K562 (cell line): ENCODE measurements around the gene SDF4. TPM values are rescaled to one million over a fixed set of nuclear protein-coding genes. Genes with fewer than 3 reads are reported as not detected.

ENCODE experiments used
- ATAC-seq: fragments of 200-7000 bp; cut with Tn5 transposase; 3 replicates; pipeline ENCODE4 v1.9.1; 2020; ENCODE audit warnings: moderate library complexity
- BruUV-seq: library from RNA; stranded (reverse); fragments of 400-500 nt; replicated peaks from 2 replicates; lab custom pipeline; 2021; lab: Mats Ljungman, UMichigan
- CTCF ChIA-PET: fragments of 300-600 bp; formaldehyde crosslinking; extraction: SDS; loops from one replicate; lab custom pipeline; 2021; ENCODE audit warnings: low intra/inter-chr PET ratio; lab: Yijun Ruan, JAX
- POLR2A ChIA-PET: fragments of 300-600, 350-650 bp; sonication (Branson Sonifier 250); formaldehyde crosslinking; extraction: SDS; loops from one replicate; lab custom pipeline; 2021; ENCODE audit warnings: antibody characterized with exemption, inconsistent platforms; lab: Yijun Ruan, JAX
- DNase-seq, 4 experiments: peaks; one replicate each; pipeline versions ENCODE4 v3.0.0 to v3.0.0-alpha.2; 2011 to 2018; ENCODE audit warnings: low spot score in 3 of 4, mixed read lengths in 3 of 4; ENCODE audit errors: extremely low read depth in 1 of 4
- FAIRE-seq: peaks from 2 replicates; lab custom pipeline; 2011; peaks lifted over from hg19 to GRCh38; lab: Jason Lieb, UNC
- H2AFZ ChIP-seq: 2 replicates; pipeline ENCODE4 v1.6.0; 2011; ENCODE audit warnings: low read depth, low read length, control low read depth, inconsistent platforms
- H3K27ac ChIP-seq: fragments of 200-600 bp; 3 replicates; pipeline ENCODE4 v1.8.0; 2011; ENCODE audit warnings: low read depth, mild to moderate bottlenecking, control low read depth, inconsistent platforms, low read length, moderate library complexity, mixed read lengths; ENCODE audit errors: extremely low read depth
- H3K27me3 ChIP-seq, 2 experiments: fragments of 300-600 bp in 1 of 2; 2 replicates in 1 of 2; 3 replicates in 1 of 2; pipeline versions ENCODE4 v1.6.0 to v1.8.0; 2011; ENCODE audit warnings: inconsistent platforms in 2 of 2, low read length in 2 of 2, mild to moderate bottlenecking in 1 of 2, mixed read lengths in 1 of 2, moderate library complexity in 1 of 2; ENCODE audit not compliant: control insufficient read depth in 2 of 2, insufficient read depth in 2 of 2
- H3K36me3 ChIP-seq: fragments of 300-600 bp; 3 replicates; pipeline ENCODE4 v1.8.0; 2011; ENCODE audit warnings: mild to moderate bottlenecking, low read length, inconsistent platforms; ENCODE audit not compliant: control insufficient read depth, insufficient read depth
- H3K4me1 ChIP-seq, 2 experiments: fragments of 200-600 bp in 1 of 2; replicated peaks in 1 of 2; 2 replicates in 1 of 2; 3 replicates in 1 of 2; pipeline versions ENCODE4 v1.5.1 to v1.8.0; 2011; ENCODE audit warnings: inconsistent platforms in 2 of 2, low read length in 2 of 2, mild to moderate bottlenecking in 1 of 2, mixed read lengths in 1 of 2, moderate library complexity in 1 of 2; ENCODE audit not compliant: control insufficient read depth in 2 of 2, insufficient read depth in 2 of 2
- H3K4me2 ChIP-seq: 2 replicates; pipeline ENCODE4 v1.6.1; 2011; ENCODE audit warnings: low read length, control low read depth, inconsistent platforms, mixed read lengths; ENCODE audit not compliant: insufficient read depth
- H3K4me3 ChIP-seq: fragments of 200-600 bp; sonication (generic), shearing (Covaris generic); 2 replicates; pipeline ENCODE4 v1.5.1; 2016; ENCODE audit warnings: control low read depth, inconsistent platforms
- H3K79me2 ChIP-seq: fragments of 200-600 bp; 3 replicates; pipeline ENCODE4 v1.8.0; 2011; ENCODE audit warnings: low read length, inconsistent platforms; ENCODE audit not compliant: control insufficient read depth, insufficient read depth
- H3K9ac ChIP-seq, 2 experiments: 2 replicates each; pipeline versions ENCODE4 v1.6.0 to v1.6.1; 2011; ENCODE audit warnings: low read depth in 2 of 2, low read length in 2 of 2, control low read depth in 1 of 2, inconsistent platforms in 1 of 2, mild to moderate bottlenecking in 1 of 2, mixed read lengths in 1 of 2; ENCODE audit not compliant: insufficient read depth in 1 of 2
- H3K9me1 ChIP-seq: one replicate; pipeline ENCODE4 v1.6.0; 2011; ENCODE audit warnings: inconsistent platforms, mild to moderate bottlenecking, low read length, moderate library complexity; ENCODE audit not compliant: control insufficient read depth, insufficient read depth
- H3K9me3 ChIP-seq: replicated peaks from 2 replicates; pipeline ENCODE4 v1.5.1; 2011; ENCODE audit warnings: low read depth, low read length, inconsistent platforms; ENCODE audit not compliant: control insufficient read depth, insufficient read depth
- H4K20me1 ChIP-seq: replicated peaks from 2 replicates; pipeline ENCODE4 v1.6.1; 2011; ENCODE audit warnings: low read length, inconsistent platforms, mixed read lengths; ENCODE audit not compliant: control insufficient read depth, insufficient read depth
- CBFB ChIP-seq: sonication (generic); formaldehyde crosslinking; IDR thresholded peaks from 2 replicates; pipeline ENCODE4 v1.4.0; 2020; ENCODE audit warnings: mild to moderate bottlenecking, missing genetic modification reagents
- CTBP1 ChIP-seq: fragments of 450-650 bp; IDR thresholded peaks from 2 replicates; pipeline ENCODE4 v1.6.1; 2016; ENCODE audit warnings: borderline replicate concordance
- CXXC5 ChIP-seq: fragments of 250-450 bp; sonication (Bioruptor Pico); IDR thresholded peaks from 2 replicates; pipeline ENCODE4 v1.8.0; 2022; ENCODE audit warnings: inconsistent platforms, mild to moderate bottlenecking, moderate library complexity
- ESRRA ChIP-seq: fragments of 450-650 bp; IDR thresholded peaks from 2 replicates; pipeline ENCODE4 v1.6.1; 2014; ENCODE audit warnings: low read depth, mild to moderate bottlenecking, moderate library complexity, borderline replicate concordance
- FOXM1 ChIP-seq, 2 experiments: fragments of 450-650 bp in 1 of 2; sonication (generic) in 1 of 2; formaldehyde crosslinking in 1 of 2; IDR thresholded peaks; 2 replicates each; pipeline versions ENCODE4 v1.6.1 to v1.9.0; 2017 to 2022; ENCODE audit warnings: low read depth in 2 of 2, mild to moderate bottlenecking in 2 of 2, missing genetic modification reagents in 1 of 2, moderate library complexity in 1 of 2
- HNRNPL ChIP-seq: fragments of 200-400 bp; formaldehyde crosslinking; IDR thresholded peaks from 2 replicates; pipeline ENCODE4 v1.6.1; 2017; ENCODE audit warnings: low read depth, mild to moderate bottlenecking, low read length
- NR2C1 ChIP-seq, 2 experiments: fragments of 450-650 bp; IDR thresholded peaks; 2 replicates each; pipeline ENCODE4 v1.6.1; 2017; ENCODE audit warnings: mild to moderate bottlenecking in 2 of 2, antibody characterized with exemption in 1 of 2, inconsistent platforms in 1 of 2, missing compliant biosample characterization in 1 of 2, missing genetic modification characterization in 1 of 2
- PCBP1 ChIP-seq: fragments of 200-400 bp; formaldehyde crosslinking; IDR thresholded peaks from 2 replicates; pipeline ENCODE4 v1.6.1; 2018; ENCODE audit warnings: mild to moderate bottlenecking, low read depth, low read length; ENCODE audit not compliant: poor library complexity, severe bottlenecking
- POLR2AphosphoS2 ChIP-seq: IDR thresholded peaks from 2 replicates; pipeline ENCODE4 v1.6.1; 2012; ENCODE audit warnings: low read length, improper control_type of control experiment
- POLR2G ChIP-seq: fragments of 200-400 bp; formaldehyde crosslinking; IDR thresholded peaks from 2 replicates; pipeline ENCODE4 v1.6.1; 2017; ENCODE audit warnings: low read depth, mild to moderate bottlenecking, antibody characterized with exemption, low read length, moderate library complexity
- RBM14 ChIP-seq: fragments of 200-400 bp; formaldehyde crosslinking; IDR thresholded peaks from 2 replicates; pipeline ENCODE4 v1.6.1; 2018; ENCODE audit warnings: low read depth, mild to moderate bottlenecking, low read length, moderate library complexity, borderline replicate concordance; ENCODE audit not compliant: insufficient read depth
- TCF7L2 ChIP-seq: fragments of 150-350 bp; IDR thresholded peaks from 2 replicates; pipeline ENCODE4 v1.6.1; 2016; ENCODE audit warnings: low read depth, mild to moderate bottlenecking, low read length, moderate library complexity
- ZNF592 ChIP-seq: fragments of 450-650 bp; IDR thresholded peaks from 2 replicates; pipeline ENCODE4 v1.6.1; 2017; ENCODE audit warnings: antibody characterized with exemption, mild to moderate bottlenecking
- ZNF740 ChIP-seq, 3 experiments: fragments of 200-800 bp in 1 of 3; sonication (Bioruptor generic) in 1 of 3; sonication (generic) in 1 of 3; formaldehyde crosslinking in 1 of 3; IDR thresholded peaks; 2 replicates each; pipeline versions ENCODE4 v1.6.1 to v1.8.0; 2016 to 2022; ENCODE audit warnings: mild to moderate bottlenecking in 2 of 3, missing compliant biosample characterization in 2 of 3, missing genetic modification characterization in 2 of 3, missing genetic modification reagents in 1 of 3
- WGBS: fragments of 100-300 bp; shearing (Covaris generic); methylation state at CpG from one replicate; pipeline ENCODE4 v1.1.6; 2016; ENCODE audit warnings: low coverage, mixed read lengths; ENCODE audit not compliant: insufficient coverage; ENCODE audit errors: missing lambda C conversion rate; 5-methylcytosine and 5-hydroxymethylcytosine counted together
- in situ Hi-C: fragments of 300-500 bp; cut with MboI; formaldehyde crosslinking; loops from 4 replicates; pipeline ENCODE4 v1.15.0; 2018; ENCODE audit warnings: inconsistent platforms, mixed read lengths
- intact Hi-C: fragments of 100-400 bp; cut with micrococcal nuclease; formaldehyde crosslinking; loops from 2 replicates; pipeline ENCODE4 v1.14.2; 2022
- polyA plus RNA-seq, 8 experiments: library from polyadenylated mRNA; depleted of rRNA in 4 of 8; stranded (reverse) in 5 of 8; unstranded in 3 of 8; fragments of >200 nt; fragmentation: Nextera tagmentation in 2 of 8; fragmentation: Illumina TruSeq in 1 of 8; extraction: Ambion mirVana in 2 of 8; extraction: Trizol in 1 of 8; gene quantifications; 2 replicates each; pipeline versions ENCODE4 v1.2.1 to v1.2.3, GENCODE V29; 2011 to 2014; ENCODE audit warnings: inconsistent platforms in 1 of 8, missing spikeins in 1 of 8
- total RNA-seq, 7 experiments: library from RNA; depleted of rRNA in 6 of 7; stranded (reverse); fragments of >200 nt in 6 of 7; fragmentation: Illumina TruSeq in 2 of 7; extraction: Trizol in 2 of 7; gene quantifications; 2 replicates each; pipeline versions ENCODE4 v1.2.1 to v1.2.3, GENCODE V29; 2011 to 2021; ENCODE audit warnings: low replicate concordance in 1 of 7

SDF4 gene
- total and polyA plus RNA-seq, 9 of the 15 experiments (the other 6 are each of a cell fraction or from before 2014, with no cell fraction given): 0.35 to 160 (median 65.2) TPM

GRCh38 chr1:1239614-1240347 lies 8.0 kb upstream of the SDF4 start:
- no peak for FAIRE-seq
- Histone ChIP-seq H3K27me3 (no peaks in the 10 kb centered on the region), H3K9me3 (no peaks in the 10 kb centered on the region), H3K27ac (no peak overlapping the region), H3K4me2 (no peak overlapping the region), H3K36me3 (no peaks in the 10 kb centered on the region), H2AFZ (no peak overlapping the region), H3K9ac (peak overlapping the region in 1 of 2 experiments; percentile 85; a peak in 2 of 4 replicates), H3K4me3 (no peak overlapping the region), H3K4me1 (peaks cover 0 to 94% of the 10 kb centered on the region in 2 experiments; a peak in 3 of 5 replicates), H4K20me1 (no peaks in the 10 kb centered on the region), H3K9me1 (no peaks in the 10 kb centered on the region), H3K79me2 (peaks cover 3% of the 10 kb centered on the region; the same call in 2 of the 3 replicates)
- BruUV-seq: no TSS peak
- peak; percentile 27 for ATAC-seq
- POLR2A ChIA-PET: interaction anchor here (0.6 to 1.2 kb wide), 3 partner anchors 9 to 108 kb away, joined by 3 to 6 read pairs (median 3); no protein-coding TSS in a partner anchor
- CTCF ChIA-PET: no interaction called here
- DNase-seq: peak; percentile 56 to 64 (median 60)
- intact Hi-C loops (no loop called here), in situ Hi-C loops (no loop called here)
- WGBS: 34% methylated on average over 26 of the region's 30 CpGs
- 0 out of 2 replicates have a peak, but pooled peaks have one; percentile 4 for TF ChIP-seq POLR2G
- 0 out of 2 replicates have a peak, but pooled peaks have one; percentile 23 for TF ChIP-seq CBFB (CRISPR knock-in tag)
- peak; percentile 84 for TF ChIP-seq PCBP1
- no peak for TF ChIP-seq CTBP1
- peak; percentile 98 for TF ChIP-seq NR2C1 (IDR thresholded peaks at IDR 0.05)
- TF ChIP-seq NR2C1 (tag; IDR thresholded peaks at IDR 0.05): peak; percentile 99
- peak; percentile 61; the same call in 1 of the 2 replicates for TF ChIP-seq ZNF740 (CRISPR knock-in tag; IDR thresholded peaks at IDR 0.05)
- no peak for TF ChIP-seq ZNF740 (tag; IDR thresholded peaks at IDR 0.05)
- TF ChIP-seq HNRNPL: peak; percentile 73; the same call in 1 of the 2 replicates
- TF ChIP-seq ESRRA: peak; percentile 61; the same call in 1 of the 2 replicates
- TF ChIP-seq TCF7L2: no peak
- TF ChIP-seq POLR2AphosphoS2: no peak
- peak; percentile 35; the same call in 1 of the 2 replicates for TF ChIP-seq ZNF592
- 0 out of 2 replicates have a peak, but pooled peaks have one; percentile 30 for TF ChIP-seq CXXC5 (CRISPR knock-in tag)
- no peak for TF ChIP-seq FOXM1 (IDR thresholded peaks at IDR 0.05; ENCODE audit: low read depth)
- peak; percentile 39; the same call in 1 of the 2 replicates for TF ChIP-seq FOXM1 (CRISPR knock-in tag; IDR thresholded peaks at IDR 0.05; ENCODE audit: low read depth)
- 0 out of 2 replicates have a peak, but pooled peaks have one; percentile 33 for TF ChIP-seq RBM14
